IPS-15b (cell line): ENCODE measurements around the gene PAIP2.

Source experiments
- H3K27me3 ChIP-seq: one replicate; pipeline ENCODE4 v1.6.1; 2013; ENCODE audit warnings: low read length; ENCODE audit not compliant: control insufficient read depth, insufficient read depth
- H3K36me3 ChIP-seq: one replicate; pipeline ENCODE4 v1.6.1; 2013; ENCODE audit warnings: low read length; ENCODE audit not compliant: control insufficient read depth, insufficient read depth
- H3K4me1 ChIP-seq: one replicate; pipeline ENCODE4 v1.6.1; 2013; ENCODE audit warnings: mild to moderate bottlenecking, low read length; ENCODE audit not compliant: control insufficient read depth, insufficient read depth
- H3K4me3 ChIP-seq: one replicate; pipeline ENCODE4 v1.5.1; 2013; ENCODE audit warnings: low read depth, low read length
- H3K9ac ChIP-seq: one replicate; pipeline ENCODE4 v1.6.1; 2013; ENCODE audit warnings: low read depth, mild to moderate bottlenecking, low read length
- H3K9me3 ChIP-seq: one replicate; pipeline ENCODE4 v1.6.1; 2013; ENCODE audit warnings: mild to moderate bottlenecking, low read length; ENCODE audit not compliant: control insufficient read depth, insufficient read depth

The PAIP2 gene

DNA sequence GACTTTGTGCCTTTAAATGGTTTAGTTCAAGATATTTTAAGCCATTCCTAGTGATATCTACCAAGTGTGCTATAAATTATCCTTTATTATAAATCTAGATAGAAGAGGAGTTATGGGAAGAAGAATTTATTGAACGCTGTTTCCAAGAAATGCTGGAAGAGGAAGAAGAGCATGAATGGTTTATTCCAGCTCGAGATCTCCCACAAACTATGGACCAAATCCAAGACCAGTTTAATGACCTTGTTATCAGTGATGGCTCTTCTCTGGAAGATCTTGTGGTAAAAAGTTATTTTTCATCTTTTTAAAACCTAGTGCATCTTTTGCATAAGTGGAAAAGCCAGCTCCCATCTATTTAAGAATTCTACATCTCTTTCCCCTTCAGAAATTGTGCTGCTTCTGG, 22.8 kb downstream of the PAIP2 start:
- H3K36me3 ChIP-seq, result peaks cover 20% of the 10 kb centered on the region
- H3K4me1 ChIP-seq, result no peaks in the 10 kb centered on the region
- no peaks in the 10 kb centered on the region for H3K9me3 ChIP-seq
- H3K9ac ChIP-seq, result no peak overlapping the region
- H3K27me3 ChIP-seq, result no peaks in the 10 kb centered on the region
- no peak overlapping the region for H3K4me3 ChIP-seq

DNA sequence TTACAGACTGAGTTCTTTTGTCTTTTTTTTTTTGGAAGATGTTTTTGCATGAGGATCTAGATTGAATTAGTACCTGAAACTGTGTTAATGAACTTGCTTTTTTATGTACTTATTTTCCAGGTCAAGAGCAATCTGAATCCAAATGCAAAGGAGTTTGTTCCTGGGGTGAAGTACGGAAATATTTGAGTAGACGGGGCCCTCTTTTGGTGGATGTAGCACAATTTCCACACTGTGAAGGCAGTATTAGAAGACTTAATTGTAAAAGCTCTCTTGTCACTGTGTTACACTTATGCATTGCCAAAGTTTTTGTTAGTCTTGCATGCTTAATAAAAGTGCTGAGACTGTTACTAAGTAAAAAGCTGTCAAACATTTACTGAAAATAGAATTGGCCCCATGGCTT, 27.0 kb downstream of the PAIP2 start:
- H3K36me3 ChIP-seq, result peaks cover 22% of the 10 kb centered on the region
- H3K27me3 ChIP-seq, result no peaks in the 10 kb centered on the region
- no peak overlapping the region for H3K4me3 ChIP-seq

DNA sequence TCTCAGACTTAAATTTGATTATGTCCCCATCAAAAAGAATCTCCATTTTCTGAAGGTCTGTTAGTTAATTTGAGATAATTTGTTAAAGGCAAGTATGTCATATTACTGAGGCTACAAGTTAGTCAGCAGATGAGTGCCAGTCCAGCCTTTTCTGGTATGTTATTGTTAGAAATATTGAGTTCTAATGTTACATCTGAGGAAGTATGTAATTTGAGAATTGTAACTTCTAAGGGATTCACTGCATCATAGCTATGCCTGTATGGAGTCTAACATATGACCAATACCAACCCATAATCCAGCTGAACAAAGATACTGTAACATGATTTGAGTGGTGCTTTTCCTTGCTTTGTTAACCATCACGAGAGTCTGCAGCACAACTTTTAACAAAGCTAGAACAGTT, 27.5 kb downstream of the PAIP2 start:
- Histone ChIP-seq H3K4me3 (no peak overlapping the region), H3K9ac (no peak overlapping the region), H3K27me3 (no peaks in the 10 kb centered on the region), H3K36me3 (peaks cover 18% of the 10 kb centered on the region), H3K9me3 (no peaks in the 10 kb centered on the region), H3K4me1 (no peaks in the 10 kb centered on the region)

More for the DNA sequence above, 27.0 kb downstream of the PAIP2 start:
- H3K4me1 ChIP-seq, result no peaks in the 10 kb centered on the region
- no peak overlapping the region for H3K9ac ChIP-seq
- H3K9me3 ChIP-seq, result no peaks in the 10 kb centered on the region

DNA sequence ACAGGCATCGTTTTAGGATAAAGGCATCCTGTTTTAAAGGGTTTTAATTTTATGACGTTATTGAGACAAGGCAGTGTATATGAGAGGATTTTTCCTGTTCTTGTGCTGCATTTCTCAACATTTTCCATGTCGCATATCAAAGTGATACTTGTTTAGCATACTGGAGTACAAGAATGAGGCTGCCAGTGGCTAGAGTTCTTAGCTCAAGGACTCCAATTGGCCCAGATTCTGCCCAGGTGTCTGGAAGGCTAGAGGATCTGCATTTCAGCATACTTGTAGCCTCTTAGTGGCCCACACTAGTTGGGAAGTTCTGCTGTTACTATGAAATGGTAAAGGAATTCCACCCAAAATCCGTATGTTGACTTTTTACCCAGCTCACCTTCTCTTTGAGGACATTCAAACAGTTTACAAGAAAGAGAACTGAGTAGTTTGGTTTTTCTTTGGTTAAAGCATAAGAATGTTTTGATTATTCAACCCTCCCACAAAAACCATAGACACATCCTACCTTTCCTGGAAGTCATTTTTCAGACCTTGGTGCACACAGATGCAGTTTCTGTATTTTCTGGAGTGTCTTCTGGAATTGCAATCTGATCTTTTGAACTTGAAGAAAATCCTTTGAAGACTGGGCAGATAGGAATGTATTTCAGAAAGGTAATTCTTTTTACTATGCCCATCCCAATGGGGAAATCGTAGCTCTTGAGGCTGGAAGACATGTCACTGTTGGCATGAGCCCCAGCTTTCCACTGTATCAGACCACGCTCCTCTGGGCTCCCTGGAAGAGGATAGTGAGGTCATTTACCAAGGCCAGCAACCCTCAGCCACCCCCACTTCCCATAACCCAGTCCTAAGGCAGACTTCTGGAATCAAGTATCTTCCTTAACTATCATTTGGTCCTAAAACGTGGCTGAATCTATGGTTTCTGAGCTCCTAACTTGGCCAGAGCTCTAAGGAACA, 30.1 kb downstream of the PAIP2 start:
- H3K36me3 ChIP-seq, result peaks cover 6% of the 10 kb centered on the region
- H3K27me3 ChIP-seq, result no peaks in the 10 kb centered on the region
- no peaks in the 10 kb centered on the region for H3K9me3 ChIP-seq

DNA sequence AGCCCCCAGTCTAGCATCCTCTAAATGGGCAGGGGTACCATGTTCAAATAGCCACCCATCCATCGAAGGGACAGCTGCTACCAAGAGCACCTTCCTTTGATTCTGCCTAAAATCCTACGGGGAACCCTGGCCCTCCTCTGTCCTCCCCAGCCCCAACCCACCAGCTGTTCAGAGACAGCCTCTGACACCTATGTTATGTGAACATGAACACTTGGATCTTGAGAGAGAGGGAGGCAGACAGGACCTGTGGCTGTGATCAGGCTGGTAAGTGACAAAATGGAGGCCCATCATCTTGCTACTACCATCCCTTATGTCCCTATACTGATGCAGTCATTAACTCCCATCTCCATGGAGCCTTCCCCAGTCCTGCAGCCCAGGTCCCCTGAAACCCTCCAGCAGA, 33.3 kb downstream of the PAIP2 start:
- H3K9ac ChIP-seq, result no peak overlapping the region
- peaks cover 4% of the 10 kb centered on the region for H3K4me1 ChIP-seq
- H3K36me3 ChIP-seq, result peaks cover 2% of the 10 kb centered on the region
- H3K27me3 ChIP-seq, result no peaks in the 10 kb centered on the region
- no peaks in the 10 kb centered on the region for H3K9me3 ChIP-seq
- no peak overlapping the region for H3K4me3 ChIP-seq

More for the DNA sequence above, 30.1 kb downstream of the PAIP2 start:
- no peaks in the 10 kb centered on the region for H3K4me1 ChIP-seq
- no peak overlapping the region for H3K4me3 ChIP-seq
- no peak overlapping the region for H3K9ac ChIP-seq

DNA sequence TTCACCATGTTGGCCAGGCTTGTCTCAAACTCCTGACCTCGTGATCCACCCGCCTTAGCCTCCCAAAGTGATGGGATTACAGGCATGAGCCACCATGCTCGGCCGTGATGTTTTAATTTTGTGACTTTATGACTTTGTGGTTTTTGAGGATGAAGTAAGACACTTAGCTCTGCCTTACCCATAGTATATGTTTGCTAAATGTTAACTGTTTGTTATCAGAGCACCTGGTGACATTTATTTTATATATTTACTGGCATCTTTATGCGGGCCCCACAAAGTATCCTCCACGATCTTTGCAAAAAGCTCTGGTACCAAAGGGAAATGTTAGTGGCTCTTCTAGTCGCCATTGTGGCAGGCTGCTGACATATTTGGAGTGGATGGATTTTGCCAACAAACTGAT, 34.7 kb downstream of the PAIP2 start:
- no peak overlapping the region for H3K4me3 ChIP-seq
- H3K9ac ChIP-seq, result no peak overlapping the region
- H3K9me3 ChIP-seq, result no peaks in the 10 kb centered on the region
- peaks cover 2% of the 10 kb centered on the region for H3K36me3 ChIP-seq
- H3K27me3 ChIP-seq, result no peaks in the 10 kb centered on the region
- peaks cover 4% of the 10 kb centered on the region for H3K4me1 ChIP-seq

DNA sequence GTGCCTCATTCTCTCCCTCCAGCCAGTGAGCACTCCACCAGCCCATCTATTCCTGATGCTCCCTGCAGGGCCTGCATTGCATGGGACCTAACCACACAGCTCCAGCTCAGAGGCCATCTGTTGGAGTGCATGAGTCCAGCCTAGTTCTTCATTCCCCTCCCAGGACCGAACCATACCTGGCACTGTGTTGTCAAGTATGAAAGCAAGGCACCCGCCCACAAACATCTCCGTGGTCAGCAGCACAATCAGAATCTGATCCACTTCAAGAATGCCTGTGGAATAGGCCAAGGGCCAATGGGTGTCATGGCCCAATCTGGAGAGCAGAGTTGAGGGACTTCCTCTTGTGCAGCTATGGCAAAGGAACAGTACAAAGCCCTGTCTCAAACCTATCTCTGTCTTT, 35.6 kb downstream of the PAIP2 start:
- H3K27me3 ChIP-seq, result no peaks in the 10 kb centered on the region
- no peak overlapping the region for H3K4me3 ChIP-seq
- H3K9ac ChIP-seq, result no peak overlapping the region
- peaks cover 2% of the 10 kb centered on the region for H3K36me3 ChIP-seq
- H3K9me3 ChIP-seq, result no peaks in the 10 kb centered on the region
- H3K4me1 ChIP-seq, result peaks cover 4% of the 10 kb centered on the region

DNA sequence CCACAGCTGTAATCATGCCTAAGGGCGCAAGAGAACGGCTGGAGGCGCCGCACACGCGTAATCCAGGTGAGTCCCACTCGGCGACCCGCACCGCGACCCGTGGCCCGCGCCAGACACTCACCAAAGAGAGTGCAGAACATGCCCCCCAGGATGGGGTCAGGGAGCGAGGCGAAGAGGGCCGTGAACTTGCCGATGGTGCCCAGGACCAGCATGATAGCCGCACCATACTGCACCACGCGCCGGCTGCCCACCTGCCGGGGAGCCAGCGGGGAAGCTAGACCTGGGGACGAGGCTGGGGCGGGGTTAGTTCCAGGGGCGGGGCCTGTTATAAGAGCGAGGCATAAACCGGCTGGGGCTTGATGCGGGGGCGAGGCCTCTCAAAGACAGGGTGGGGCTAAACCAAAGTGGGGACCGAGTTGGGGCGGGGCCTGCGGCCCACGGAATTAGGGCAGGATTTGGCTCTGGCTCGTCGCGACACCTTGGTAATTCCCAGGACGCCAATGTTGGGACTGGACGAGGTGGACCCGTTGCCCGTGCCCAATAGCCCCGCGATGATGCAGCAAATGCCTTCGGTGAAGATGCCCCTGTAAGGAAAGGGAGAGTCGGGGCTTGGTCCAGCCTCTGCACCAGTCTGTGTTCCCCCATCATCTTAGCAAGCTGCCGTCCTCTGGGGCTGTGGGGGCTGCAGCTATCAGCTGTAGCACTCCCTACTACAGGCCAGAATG, 36.6 kb downstream of the PAIP2 start:
- Histone ChIP-seq H3K4me1 (peaks cover 4% of the 10 kb centered on the region), H3K36me3 (no peaks in the 10 kb centered on the region), H3K9ac (no peak overlapping the region), H3K27me3 (no peaks in the 10 kb centered on the region), H3K9me3 (no peaks in the 10 kb centered on the region), H3K4me3 (peak overlapping the region; percentile 39)

DNA sequence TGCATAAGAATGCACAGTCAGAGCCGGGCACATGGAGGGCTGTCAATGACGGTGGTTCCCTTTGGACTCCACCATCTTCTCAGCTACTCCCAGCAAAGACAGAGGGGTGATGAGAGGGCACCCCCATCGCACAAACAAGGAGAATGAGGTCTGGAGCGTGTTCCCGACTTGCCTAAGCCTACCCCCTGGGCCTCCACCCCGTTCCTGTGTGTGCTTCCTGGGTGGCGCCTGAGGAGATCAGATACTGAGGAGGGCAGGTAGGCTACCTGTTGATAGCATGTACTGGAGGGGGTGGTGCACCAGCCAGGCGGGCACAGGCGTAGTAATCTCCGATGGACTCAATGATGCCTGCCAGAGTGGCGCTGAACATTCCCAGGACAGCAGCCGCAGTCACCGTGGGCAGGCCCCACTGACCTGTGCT, 37.3 kb downstream of the PAIP2 start:
- Histone ChIP-seq H3K4me3 (peak overlapping the region; percentile 39), H3K27me3 (no peaks in the 10 kb centered on the region), H3K36me3 (no peaks in the 10 kb centered on the region), H3K9me3 (no peaks in the 10 kb centered on the region), H3K9ac (no peak overlapping the region), H3K4me1 (peaks cover 4% of the 10 kb centered on the region)

DNA sequence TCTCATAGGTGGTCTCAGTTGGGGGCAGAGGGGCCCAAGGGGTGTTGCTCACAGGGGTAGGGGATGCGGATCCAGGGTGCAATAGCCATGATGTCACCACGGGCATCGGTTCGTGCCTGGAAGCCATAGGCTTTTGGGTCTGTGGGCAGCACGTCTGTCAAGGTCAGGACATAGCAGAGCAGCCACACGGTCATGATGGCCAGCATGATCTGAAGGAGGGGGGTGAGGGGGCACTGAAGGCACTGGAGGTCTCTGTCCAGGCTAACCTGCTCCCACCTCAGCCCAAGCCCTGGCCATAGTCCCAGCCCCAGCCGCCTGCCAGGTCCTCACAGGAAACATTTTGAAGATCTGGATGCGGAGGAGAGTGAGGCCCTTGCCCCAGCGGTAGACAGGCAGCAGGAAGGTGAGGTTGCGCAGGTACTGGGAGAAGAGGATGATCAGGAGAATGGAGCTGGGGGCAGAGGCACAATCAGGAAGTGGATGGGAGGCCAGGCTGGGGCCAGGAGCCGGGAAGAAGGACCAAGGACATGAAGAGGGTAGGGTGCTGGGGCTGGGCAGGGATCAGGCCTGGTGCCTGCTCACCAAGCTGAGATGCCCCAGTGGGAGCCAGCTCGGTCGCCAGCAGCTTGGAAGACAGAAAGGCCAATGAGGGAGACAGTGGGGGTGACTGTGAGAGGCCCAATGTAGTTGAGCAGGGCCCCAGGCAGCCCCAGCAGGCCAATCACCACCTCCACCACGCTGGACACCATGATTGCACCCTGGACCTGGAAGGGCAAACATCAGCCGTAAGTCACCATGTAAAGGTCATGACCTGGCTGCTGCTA, 38.2 kb downstream of the PAIP2 start:
- peaks cover 4% of the 10 kb centered on the region for H3K4me1 ChIP-seq
- no peak overlapping the region for H3K4me3 ChIP-seq
- H3K36me3 ChIP-seq, result no peaks in the 10 kb centered on the region
- no peaks in the 10 kb centered on the region for H3K27me3 ChIP-seq
- no peaks in the 10 kb centered on the region for H3K9me3 ChIP-seq
- no peak overlapping the region for H3K9ac ChIP-seq
